NCI-H226 (cell line): ENCODE results near the gene INSL6.
"Not testable (repeated sequence)": the region's sequence is repeated elsewhere in the genome, so short reads cannot be mapped to it uniquely, and the experiment has no call there.

Source experiments
- DNase-seq: peaks from one replicate; pipeline ENCODE4 v3.0.0-alpha.2; 2015

Gene INSL6, protein sequence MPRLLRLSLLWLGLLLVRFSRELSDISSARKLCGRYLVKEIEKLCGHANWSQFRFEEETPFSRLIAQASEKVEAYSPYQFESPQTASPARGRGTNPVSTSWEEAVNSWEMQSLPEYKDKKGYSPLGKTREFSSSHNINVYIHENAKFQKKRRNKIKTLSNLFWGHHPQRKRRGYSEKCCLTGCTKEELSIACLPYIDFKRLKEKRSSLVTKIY

DNA sequence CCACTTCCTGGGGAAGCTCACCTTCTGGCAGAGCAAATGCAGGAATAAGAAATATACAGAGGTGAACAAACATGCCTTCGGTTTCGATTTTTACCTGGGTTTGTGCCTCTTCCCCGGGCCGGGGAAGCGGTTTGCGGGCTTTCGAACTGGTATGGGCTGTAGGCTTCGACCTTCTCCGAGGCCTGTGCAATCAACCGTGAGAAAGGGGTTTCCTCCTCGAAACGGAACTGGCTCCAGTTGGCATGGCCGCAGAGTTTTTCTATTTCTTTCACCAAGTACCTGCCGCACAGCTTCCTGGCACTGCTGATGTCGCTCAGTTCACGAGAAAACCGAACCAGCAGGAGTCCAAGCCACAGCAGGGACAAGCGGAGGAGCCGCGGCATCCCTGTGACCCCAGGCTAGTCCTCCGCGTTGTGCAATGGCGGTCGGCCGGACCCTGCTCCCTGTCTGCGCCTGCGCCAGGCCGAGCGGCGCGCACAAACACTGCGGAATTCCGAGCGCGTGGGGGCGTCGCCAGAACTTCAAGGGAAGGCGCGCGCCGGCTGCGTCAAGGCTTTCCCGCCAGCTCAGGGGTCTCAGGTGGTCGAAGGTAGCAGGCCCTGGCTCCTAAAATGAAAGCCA lies at the start of gene INSL6:
INSL6 (minus strand) TSS at position 420 of the 621 bp plus-strand sequence; CDS start at position 383, 37 bp downstream.
- DNase-seq: no peak

DNA sequence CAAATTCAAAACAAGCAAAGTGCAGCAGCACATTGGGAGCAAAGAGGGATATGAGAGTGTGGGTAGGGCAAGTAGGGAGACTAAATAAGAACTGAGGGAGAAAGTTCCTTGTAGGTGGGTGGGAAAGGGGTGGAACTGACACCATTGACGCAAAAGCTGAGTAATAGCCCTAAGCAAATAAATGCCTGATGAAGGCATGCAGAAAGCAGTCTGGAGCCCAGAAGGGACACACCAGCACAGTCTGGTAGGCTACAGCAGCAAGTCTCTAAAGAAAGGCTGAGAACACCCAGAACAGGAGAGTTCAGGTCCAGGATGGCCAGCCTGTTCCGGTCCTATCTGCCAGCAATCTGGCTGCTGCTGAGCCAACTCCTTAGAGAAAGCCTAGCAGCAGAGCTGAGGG lies 45.8 kb upstream of the INSL6 start, which contains the start of gene INSL4:
INSL4 (plus strand) TSS at position 208 of the 400 bp plus-strand sequence; CDS start at position 313, 105 bp downstream.
- no peak for DNase-seq

DNA sequence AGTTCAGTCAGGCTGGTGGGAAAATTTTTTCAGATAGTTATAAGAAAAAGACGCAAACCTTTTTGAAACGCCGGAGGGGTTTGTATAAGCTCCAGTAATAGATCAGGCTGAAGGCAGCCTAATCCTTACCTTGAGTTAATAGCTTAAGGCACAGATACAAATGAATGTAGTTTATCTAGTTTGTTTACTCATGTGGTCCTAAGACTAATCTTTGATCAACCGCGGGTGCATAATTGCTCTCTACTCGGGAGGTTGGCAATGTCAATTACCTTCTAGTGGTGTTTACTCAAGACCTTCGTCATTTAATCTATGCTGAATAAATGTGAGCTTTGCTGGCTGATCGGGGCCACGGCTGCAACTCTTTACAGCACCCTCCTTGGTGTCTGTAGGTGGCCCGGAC lies 45.1 kb upstream of the INSL6 start:
- no peak for DNase-seq

DNA sequence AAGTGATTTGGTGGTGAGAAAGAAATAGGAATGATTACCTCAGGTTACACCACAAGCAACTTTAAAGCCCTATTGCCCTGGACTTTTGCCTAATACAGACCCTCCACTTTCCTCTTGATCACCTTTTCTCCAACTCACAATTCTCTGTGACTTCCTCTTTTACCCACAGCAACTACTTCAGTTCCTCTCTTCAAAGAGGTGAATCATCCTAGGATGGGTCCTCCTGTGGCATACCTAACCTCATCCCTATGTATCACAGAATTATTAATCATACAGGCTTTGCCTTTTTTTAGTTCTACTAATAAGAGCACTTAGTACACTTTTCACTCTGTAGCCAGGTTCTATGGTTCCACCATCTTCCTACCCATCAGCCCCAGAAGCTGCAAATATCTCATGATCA lies 19.6 kb upstream of the INSL6 start:
- DNase-seq: no peak

DNA sequence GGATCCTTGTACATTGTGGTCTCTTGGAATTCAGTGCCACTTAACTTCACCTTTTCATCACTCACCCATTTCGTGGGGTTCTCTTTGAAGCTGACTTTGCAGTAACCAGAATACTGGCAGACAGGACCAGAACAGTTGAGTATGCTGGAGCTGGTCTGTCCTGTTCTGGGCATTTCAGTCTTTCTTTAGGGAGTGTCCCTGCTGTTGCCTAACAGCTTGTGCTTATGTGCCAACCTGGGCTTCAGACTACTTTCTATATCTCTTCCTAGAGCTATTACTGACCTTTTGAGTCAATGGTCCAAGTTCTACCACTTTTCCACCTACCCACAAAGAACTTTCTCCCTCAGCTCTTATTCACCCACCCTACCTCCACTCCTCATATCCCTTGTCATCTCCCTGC lies 10.0 kb upstream of the INSL6 start:
- DNase-seq: no peak

DNA sequence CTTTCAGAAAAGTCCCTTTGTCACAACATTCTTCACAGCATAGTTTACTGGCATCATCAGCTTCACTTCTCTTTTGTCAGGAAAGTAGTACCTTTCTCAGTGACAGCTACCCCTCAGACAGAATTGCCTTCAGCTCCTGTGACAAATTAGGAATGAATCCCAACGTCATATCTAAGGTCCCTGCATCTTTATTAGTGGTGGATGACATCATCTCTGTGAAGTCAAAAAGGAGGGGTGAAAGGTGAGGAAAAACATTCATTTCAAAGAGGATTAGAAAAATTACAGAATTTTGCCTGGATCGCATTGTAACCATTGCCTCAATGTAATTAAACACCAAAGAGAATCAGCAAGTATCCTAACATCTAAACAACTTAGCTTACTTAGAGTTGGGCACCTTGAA lies 7.9 kb upstream of the INSL6 start:
- DNase-seq: no peak

DNA sequence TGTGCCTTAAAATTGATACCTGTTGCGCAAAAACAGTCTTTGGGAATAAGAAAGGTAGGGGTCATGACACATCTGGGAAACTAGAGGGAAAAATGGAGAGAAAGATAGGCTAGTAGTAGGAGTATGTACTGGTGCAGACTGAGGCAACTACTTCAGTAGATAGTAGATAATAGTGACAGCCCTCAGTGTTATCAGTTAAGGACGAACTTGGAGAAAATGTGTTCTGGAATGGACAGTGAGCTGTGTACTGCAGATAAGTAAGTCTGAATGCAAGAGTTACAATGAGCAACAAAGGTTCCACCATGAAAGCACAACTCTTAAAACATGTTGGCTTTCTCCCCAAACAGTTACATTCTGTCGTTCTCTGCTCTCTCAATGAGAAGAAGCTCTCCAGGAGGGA lies 6.5 kb upstream of the INSL6 start:
- no peak for DNase-seq

DNA sequence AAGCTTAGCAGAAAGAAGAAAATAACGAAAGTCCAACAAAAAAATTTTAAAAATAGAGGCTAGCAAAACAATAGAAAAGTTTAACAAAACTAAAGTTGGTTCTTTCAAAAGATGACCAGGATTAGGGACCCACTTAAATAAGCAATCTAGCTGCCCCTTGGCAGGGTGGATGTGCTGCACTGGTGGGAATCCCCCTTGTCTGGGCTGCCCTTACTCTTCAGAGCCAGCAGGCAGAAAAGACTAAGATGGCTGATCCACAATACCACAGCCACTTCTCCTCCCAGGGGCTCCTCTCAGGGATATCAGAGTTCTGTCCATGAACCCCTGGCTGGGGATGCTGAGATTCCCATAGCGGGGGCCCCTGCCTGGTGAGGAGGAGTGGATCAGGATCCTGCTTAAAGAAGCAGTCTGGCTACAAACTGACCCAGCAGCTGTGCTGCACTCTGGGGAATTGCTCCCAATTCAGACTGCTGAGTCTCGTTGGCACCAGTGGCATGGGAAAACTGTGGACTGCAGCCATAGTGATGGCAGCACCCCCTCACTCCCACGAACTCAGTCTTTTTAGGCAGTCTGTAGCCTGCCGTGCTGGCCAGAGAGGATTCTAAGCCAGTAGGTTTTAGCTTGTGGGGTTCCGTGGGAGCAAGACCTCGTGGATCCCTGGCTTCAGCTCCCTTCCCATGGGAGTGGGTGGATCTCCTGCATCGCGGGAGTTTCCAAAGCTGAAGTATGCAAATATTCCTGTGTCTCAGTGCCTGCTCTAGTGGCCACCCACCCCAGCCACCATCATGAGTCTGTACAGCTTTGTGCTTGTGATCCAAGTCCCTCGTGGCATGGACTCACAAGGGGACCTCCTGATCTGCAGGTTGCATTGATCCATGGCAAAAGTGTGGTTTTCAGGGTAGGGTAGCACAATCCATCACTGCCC lies 2.9 kb upstream of the INSL6 start:
- no peak for DNase-seq

DNA sequence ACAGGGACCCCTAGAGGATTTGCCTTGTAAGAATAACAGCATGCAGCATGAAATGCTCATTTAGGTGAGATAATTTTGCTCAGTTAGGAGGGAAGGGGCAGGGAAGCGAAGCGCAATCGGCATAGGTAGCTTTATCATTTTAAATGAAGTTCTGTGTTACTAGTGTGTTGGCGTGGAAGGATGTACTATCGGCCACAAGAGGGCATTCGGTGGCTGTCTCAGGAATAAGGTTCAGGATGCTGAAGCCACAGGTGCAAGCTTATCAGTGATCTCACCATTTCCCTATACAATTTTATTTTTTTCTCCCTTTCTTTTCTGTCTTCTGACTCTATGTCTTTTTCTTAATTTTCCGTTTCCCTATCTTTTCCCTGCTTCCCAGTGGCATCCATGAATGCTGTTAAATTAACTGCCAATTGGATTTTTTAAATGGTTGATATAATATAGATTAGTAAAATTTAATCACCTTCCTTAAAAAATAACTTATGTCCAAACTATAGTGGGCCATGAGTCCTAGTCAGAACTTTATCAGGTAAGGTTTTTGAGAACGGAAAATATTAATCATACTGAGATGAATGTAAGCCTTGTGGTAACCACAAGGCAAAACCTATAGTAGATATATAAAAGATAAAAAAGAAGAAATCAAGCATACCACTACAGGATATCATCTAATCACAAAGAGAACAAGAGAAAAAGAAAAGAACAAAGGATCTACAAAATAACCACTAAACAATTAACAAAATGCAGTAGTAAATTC lies 1.2 kb upstream of the INSL6 start:
- DNase-seq: peak; percentile 37

DNA sequence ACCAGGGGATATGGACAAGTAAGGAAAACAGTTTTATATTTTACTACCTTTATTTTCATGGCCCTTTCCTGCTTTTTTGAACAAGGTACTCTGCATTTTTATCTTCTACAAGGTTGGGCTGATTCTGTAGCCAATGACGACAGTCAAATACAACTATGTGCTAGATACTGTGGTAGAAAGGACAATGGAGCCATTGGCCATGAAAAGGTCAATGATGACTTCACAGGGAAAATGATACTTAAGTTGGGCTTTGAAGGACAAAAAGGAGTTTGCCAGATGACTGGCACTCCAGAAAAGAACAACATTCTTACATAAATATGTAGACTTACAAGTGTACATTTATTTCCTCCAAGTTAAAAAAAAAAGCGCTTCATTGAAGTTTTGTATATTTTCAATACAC lies 663 bp downstream of the INSL6 start:
- DNase-seq: no peak

DNA sequence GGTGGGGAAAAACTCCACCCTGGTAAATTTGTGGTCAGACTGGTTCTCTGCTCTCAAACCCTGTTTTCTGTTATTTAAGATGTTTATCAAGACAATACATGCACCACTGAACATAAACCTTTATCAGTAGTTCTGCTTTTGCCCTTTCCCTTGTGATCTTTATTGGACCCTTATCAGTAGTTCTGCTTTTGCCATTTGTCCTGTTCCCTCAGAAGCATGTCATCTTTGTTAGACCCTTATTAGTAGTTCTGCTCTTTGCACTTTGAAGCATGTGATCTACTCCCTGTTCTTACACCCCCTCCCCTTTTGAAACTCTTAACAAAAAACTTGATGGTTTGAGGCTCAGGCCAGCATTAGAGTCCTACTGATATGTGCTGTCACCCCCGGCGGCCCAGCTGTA lies 4.8 kb downstream of the INSL6 start:
- not testable (repeated sequence) for DNase-seq

DNA sequence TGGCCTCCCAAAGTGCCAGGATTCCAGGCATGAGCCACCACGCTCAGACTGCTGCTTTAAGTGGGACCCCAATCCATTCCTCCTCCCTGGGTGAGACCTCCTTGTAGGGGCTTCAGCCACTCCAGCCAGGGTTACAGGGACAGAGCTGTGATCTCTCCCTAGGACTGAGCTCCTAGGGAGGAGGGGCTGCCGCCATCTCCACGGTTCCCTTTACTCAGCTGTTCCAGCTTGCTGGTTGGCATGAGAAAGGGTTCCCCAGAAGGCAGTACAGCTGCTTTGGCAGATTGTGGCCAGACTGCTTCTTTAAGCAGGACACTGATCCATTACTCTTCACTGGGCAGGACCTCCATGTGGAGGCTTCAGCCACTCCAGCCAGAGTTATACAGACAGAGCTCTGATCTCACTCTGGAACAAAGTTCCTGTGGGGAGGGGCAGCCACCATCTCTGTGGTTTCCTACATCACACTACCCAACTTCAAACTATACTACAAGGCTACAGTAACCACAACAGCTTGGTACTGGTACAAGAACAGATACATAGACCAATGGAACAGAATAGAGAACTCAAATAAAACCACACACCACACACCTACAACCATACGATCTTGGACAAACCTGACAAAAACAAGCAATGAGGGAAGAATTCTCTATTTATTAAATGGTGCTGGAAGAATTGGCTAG lies 7.2 kb downstream of the INSL6 start:
- no peak for DNase-seq

DNA sequence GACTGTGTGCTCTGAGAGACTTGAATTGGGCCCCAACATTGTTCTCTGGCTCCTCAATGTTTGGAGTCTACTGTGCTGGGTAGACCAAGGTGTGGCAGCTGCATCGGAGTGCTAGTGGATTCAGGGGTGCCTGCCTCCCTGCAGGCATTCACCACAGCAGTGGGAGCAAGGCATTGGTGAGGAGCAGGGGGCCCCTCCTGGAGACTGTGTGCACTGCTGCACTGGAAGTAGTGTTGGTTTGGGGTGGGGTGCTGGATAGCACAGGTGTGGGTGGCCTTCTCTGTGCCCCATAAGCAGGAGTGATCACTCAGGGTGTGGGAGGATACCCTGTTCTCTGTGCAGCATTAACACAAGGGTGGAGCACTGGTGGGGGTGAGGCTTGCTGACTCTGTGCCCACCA lies 39.2 kb downstream of the INSL6 start:
- no peak for DNase-seq

DNA sequence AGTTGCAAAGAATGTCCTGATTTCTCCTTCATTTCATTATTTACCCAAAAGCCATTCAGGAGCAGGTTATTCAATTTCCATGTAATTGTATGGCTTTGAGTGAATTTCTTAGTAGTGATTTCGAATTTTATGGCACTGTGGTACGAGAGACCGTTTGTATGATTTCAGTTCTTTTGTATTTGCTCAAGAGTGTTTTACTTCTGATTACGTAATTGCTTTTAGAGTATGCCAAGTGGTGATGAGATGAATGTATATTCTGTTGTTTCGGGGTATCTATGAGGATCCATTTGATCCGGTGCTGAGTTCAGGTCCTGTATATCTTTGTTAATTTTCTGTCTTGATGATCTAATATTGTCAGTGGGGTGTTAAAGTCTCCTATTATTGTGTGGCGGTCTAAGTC lies 41.2 kb downstream of the INSL6 start:
- DNase-seq: no peak

DNA sequence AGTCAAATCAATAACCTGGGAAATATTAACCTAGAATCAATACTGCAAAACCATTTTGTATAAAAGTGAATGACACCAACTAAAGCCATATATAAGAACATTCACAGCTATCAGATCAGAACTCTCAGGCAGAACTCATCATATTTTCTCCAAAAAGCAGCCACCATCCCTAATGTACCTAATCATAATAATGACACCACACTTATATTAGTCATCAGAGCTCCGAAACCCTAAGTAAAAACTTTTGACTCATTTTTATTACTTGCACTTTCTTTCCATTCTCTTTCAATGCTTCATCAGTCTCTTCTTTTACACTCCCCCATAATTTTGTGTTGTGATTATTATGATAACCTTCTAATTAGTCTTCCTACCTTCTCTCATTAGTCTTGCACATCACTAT lies 45.3 kb downstream of the INSL6 start:
- no peak for DNase-seq

DNA sequence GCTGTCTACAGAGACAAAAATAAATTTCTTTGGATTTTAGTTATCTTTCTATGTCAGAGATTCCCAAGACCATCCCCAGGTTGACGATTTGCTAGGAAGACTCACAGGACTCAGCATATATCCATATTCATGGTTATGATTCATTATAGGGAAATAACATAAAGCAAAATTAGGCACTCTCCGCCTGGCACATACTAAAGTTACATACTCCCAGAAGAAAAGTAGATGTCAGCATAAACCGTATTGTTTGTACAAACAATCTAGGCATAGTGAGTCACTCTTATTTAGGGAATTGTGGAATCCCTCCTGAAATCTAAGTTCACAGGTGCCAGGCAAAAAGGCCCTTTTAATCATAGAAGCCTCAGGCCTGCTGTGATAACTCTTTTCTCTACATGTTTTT lies 62.9 kb downstream of the INSL6 start:
- no peak for DNase-seq

DNA sequence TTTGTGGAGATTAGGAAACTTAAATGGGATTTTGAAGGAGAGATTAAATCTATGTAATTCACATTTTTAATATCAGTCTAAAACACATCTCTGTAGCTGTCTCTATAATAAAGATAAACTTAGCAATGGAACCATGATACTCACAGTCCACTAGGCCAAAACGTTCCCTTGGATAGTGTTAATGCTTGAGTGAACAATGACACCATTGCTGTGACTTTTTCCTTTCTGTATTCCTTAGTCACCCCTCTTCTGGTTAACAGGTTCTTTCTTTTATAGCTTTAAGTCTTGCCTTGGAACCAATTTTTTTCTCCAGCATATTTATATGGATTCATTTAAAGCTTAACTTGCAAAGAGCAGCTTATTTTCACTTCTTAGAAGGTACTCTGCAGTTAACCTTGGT lies 63.3 kb downstream of the INSL6 start:
- no peak for DNase-seq

DNA sequence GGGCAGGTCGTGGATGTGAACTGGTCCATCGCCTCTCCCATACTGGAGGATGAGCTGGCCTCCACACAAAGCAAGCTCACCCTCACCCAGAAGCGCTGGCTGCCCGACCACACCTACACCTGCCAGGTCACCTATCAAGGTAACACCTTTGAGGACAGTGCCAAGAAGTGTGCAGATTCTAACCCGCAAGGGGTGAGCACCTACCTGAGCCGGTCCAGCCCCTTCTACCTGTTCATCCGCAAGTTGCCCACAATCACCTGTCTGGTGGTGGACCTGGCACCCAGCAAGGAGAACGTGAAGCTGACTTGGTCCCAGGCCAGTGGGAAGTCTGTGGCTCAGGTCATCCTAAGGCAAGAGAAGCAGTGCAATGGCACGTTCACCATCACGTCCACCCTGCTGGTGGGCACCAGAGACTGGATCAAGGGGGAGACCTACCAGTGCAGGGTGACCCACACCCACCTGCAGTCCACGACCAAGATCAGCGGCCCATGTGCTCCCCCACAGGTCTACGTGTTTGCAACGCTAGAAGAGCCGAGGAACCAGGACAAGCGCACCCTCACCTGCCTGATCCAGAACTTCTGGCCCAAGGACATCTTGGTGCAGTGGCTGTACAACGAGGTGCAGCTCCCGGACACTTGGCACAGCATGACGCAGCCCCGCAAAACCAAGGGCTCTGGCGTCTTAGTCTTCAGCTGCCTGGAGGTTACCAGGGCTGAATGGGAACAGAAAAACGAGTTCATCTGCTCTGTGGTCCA lies 71.3 kb downstream of the INSL6 start:
- DNase-seq: no peak
